ENCODE measurements around the gene LPIN2. TPM values are rescaled to one million over a fixed set of nuclear protein-coding genes. Genes with fewer than 3 reads are reported as not detected.

The LPIN2 gene
- total and polyA plus RNA-seq, 10 donors, result 4.0 to 79.7 (median 51.3) TPM

DNA sequence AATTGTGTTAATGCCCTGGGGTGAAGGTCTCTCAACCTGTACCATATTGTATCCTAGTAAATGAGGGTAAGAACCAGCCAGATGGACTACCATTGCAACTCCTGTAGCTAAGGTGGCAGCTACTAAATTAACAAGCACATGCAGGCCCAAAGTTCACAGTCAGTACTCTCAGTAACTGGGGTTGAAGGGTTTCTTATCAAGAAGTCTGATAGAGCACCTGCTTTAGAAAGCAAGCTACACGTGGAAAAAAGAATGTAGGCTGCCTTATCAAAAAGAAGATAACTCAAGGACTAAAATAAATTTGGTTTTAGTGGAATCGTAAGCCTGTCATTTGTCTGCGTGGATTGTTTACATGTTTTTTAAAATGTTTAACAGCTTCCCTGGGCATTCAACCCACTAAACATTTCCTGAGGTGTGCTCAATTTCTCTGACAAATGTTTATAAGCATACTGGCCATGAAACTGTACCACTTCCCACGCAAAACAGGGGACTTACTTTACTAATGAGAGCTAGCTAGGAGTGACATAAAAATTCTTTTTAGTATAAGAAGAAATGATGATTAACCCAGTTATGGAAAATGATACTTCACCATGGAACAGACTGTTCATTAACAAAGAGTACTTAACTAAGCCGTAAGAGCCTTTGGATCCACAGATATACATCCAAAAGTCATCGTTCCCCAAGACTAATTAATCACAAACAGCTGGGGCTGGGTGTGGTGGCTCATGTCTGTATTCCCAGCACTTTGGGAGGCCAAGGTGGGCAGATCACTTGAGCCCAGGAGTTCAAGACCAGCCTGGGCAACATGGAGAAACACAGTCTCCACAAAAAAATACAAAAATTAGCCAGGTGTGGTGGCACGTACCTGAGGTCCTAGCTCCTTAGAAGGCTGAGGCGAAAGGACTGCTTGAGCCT, 36.5 kb downstream of the LPIN2 start:
- Histone ChIP-seq H3K4me3 (no peak overlapping the region), H3K36me3 (peaks cover 0 to 6% (median 0%) of the 10 kb centered on the region in 6 donors), H3K27me3 (replicated peaks in 1 of 7) (no peaks in the 10 kb centered on the region), H3K27ac (peak overlapping the region; percentile 7 to 94 (median 84)), H3K9me3 (no peaks in the 10 kb centered on the region), H3K4me1 (peaks cover 28 to 99% (median 84%) of the 10 kb centered on the region in 6 donors)
- DNase-seq, result no peak
- intact Hi-C loops (cut with DNase I; ENCODE audit: low total_unique reads), result no loop called here
- 80 to 86% (median 83%) methylated on average over 8 of the region's 8 CpGs for WGBS, 5 donors
- TF ChIP-seq, protein P1, sequence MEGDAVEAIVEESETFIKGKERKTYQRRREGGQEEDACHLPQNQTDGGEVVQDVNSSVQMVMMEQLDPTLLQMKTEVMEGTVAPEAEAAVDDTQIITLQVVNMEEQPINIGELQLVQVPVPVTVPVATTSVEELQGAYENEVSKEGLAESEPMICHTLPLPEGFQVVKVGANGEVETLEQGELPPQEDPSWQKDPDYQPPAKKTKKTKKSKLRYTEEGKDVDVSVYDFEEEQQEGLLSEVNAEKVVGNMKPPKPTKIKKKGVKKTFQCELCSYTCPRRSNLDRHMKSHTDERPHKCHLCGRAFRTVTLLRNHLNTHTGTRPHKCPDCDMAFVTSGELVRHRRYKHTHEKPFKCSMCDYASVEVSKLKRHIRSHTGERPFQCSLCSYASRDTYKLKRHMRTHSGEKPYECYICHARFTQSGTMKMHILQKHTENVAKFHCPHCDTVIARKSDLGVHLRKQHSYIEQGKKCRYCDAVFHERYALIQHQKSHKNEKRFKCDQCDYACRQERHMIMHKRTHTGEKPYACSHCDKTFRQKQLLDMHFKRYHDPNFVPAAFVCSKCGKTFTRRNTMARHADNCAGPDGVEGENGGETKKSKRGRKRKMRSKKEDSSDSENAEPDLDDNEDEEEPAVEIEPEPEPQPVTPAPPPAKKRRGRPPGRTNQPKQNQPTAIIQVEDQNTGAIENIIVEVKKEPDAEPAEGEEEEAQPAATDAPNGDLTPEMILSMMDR (IDR thresholded peaks at IDR 0.05 in 8 of 11, conservative IDR thresholded peaks at IDR 0.05 in 3 of 11), result no peak
- TF ChIP-seq POLR2A (IDR thresholded peaks at IDR 0.05), result no peak
- TF ChIP-seq POLR2AphosphoS5 (IDR thresholded peaks at IDR 0.05), result no peak

DNA sequence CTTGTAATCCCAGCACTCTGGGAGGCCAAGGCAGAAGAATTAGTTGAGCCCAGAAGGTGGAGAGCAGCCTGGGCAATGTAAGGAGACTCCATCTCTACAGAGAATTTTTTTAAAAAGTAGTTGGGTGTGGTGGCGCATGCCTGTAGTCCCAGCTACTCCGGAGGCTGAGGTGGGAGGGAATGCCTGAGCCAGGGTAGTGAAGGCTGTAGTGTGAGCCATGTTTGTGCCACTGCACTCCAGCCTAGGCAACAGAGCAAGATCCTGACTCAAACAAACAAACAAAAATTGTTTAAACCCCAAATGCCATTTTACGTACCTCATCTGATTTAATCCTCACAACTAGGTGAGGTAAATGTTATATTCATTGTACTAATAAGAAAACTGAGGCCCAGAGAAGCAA, 38.2 kb downstream of the LPIN2 start:
- H3K4me3 ChIP-seq, result no peak overlapping the region
- WGBS, 5 donors, result 93 to 100% (median 98%) methylated on average over 3 of the region's 3 CpGs
- peaks cover 28 to 99% (median 84%) of the 10 kb centered on the region in 6 donors for H3K4me1 ChIP-seq
- H3K9me3 ChIP-seq, result no peaks in the 10 kb centered on the region
- H3K36me3 ChIP-seq, result peaks cover 0 to 6% (median 0%) of the 10 kb centered on the region in 6 donors
- no peak for DNase-seq
- TF ChIP-seq POLR2AphosphoS5 (IDR thresholded peaks at IDR 0.05) (no peak), POLR2A (IDR thresholded peaks at IDR 0.05) (no peak)
- TF ChIP-seq, protein P1 (IDR thresholded peaks at IDR 0.05 in 8 of 11, conservative IDR thresholded peaks at IDR 0.05 in 3 of 11), result no peak
- no peaks in the 10 kb centered on the region for H3K27me3 ChIP-seq (replicated peaks in 1 of 7)
- H3K27ac ChIP-seq, result peak overlapping the region in 4 of 8 donors; percentile 17 to 43 (median 22)
- intact Hi-C loops (cut with DNase I; ENCODE audit: low total_unique reads), result no loop called here

DNA sequence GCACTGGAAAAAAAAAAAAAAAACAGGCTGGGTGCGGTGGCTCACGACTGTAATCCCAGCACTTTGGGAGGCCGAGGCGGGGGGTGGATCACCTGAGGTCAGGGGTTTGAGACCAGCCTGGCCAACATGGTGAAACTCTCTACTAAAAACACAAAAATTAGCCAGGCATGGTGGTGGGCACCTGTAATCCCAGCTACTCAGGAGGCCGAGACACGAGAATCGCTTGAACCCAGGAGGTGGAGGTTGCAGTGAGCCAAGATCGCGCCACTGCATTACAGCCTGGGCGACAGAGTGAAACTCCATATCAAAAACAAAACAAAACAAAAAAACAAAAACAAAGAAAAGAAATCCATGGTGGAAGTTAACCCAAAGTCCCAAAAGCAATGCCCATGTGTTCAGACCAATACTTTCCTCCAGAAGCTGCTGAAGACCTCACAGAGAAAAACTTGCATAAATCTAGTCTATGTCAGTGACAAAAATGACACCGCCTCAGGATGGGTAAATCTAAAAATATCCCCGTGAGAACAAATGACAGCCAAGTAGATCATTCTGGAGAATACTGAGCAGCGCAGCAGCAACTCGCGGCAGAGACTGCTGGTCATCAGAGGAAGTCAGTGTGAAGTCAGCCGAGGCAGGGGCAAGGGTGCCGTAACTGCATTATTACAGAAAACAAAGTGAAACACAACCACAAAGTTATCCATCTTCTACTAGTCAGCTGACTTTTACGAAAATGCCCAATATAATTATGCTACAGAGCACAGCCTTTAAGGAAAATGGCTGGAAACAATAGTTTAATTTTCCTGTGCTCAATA, 41.0 kb downstream of the LPIN2 start:
- intact Hi-C loops (cut with DNase I; ENCODE audit: low total_unique reads), result no loop called here
- H3K4me1 ChIP-seq, result peaks cover 37 to 99% (median 85%) of the 10 kb centered on the region in 6 donors

More for the DNA sequence above, 41.0 kb downstream of the LPIN2 start:
- H3K36me3 ChIP-seq, result peaks cover 0 to 6% (median 0%) of the 10 kb centered on the region in 6 donors
- 46 to 50% (median 48%) methylated on average over 18 of the region's 18 CpGs for WGBS, 5 donors
- H3K4me3 ChIP-seq, result peak overlapping the region in 5 of 8 donors; percentile 5 to 52 (median 14)
- peak overlapping the region; percentile 43 to 92 (median 89) for H3K27ac ChIP-seq
- no peaks in the 10 kb centered on the region for H3K9me3 ChIP-seq
- peak; percentile 93 for DNase-seq
- TF ChIP-seq POLR2A (IDR thresholded peaks at IDR 0.05) (peak in 1 of 3 donors; percentile 39), POLR2AphosphoS5 (IDR thresholded peaks at IDR 0.05) (peak in 2 of 3 donors; percentile 85 to 91)
- TF ChIP-seq, protein P1 (IDR thresholded peaks at IDR 0.05 in 8 of 11, conservative IDR thresholded peaks at IDR 0.05 in 3 of 11), result no peak
- no peaks in the 10 kb centered on the region for H3K27me3 ChIP-seq (replicated peaks in 1 of 7)

Data from spleen (tissue), 11 donors.